ENCODE results near the gene ARFGEF2. TPM values are rescaled to one million over a fixed set of nuclear protein-coding genes. Genes with fewer than 3 reads are reported as not detected.

The ARFGEF2 gene
- total and polyA plus RNA-seq, 2 of the 4 experiments (the other 2 are of a cell fraction): 10.3 to 39.1 TPM

GRCh38 chr20:49074521-49074920 is 153.0 kb downstream of the ARFGEF2 start:
- Histone ChIP-seq H3K9me1 (ENCODE audit: insufficient read depth, low read length) (no peaks in the 10 kb centered on the region), H3K36me3 (ENCODE audit: control insufficient read depth, insufficient read depth, low read length) (peaks cover 34% of the 10 kb centered on the region), H4K91ac (ENCODE audit: insufficient read depth, low read depth, low read length) (no peak overlapping the region), H2BK5ac (ENCODE audit: low read depth, low read length, poor library complexity, severe bottlenecking) (no peak overlapping the region), H3K27ac (ENCODE audit: insufficient read depth, low read length) (no peak overlapping the region), H2AK5ac (ENCODE audit: low read depth, low read length) (no peak overlapping the region), H3K4me1 (ENCODE audit: control insufficient read depth, insufficient read depth, low read length) (no peaks in the 10 kb centered on the region), H3K9ac (ENCODE audit: low read depth, low read length) (no peak overlapping the region), H2AK9ac (replicated peaks; ENCODE audit: low read depth, low read length, poor library complexity) (no peak overlapping the region), H4K20me1 (ENCODE audit: insufficient read depth, low read length) (no peaks in the 10 kb centered on the region), H3K56ac (ENCODE audit: extremely low read depth, insufficient read depth, low read length) (no peak overlapping the region), H4K8ac (ENCODE audit: low read depth in 2 of 2, low read length in 2 of 2) (no peak overlapping the region), H3K14ac (replicated peaks; ENCODE audit: low read depth, low read length) (no peak overlapping the region), H3K18ac (ENCODE audit: low read depth, low read length) (no peak overlapping the region), H3K79me1 (ENCODE audit: low read depth in 1 of 2, low read length in 2 of 2) (peaks cover 5 to 10% of the 10 kb centered on the region in 2 experiments), H2BK15ac (ENCODE audit: low read depth, low read length) (no peak overlapping the region), H4K5ac (ENCODE audit: low read depth, low read length) (no peak overlapping the region), H3K23ac (ENCODE audit: low read depth, low read length) (no peak overlapping the region), H2AFZ (replicated peaks; ENCODE audit: low read length, poor library complexity) (no peak overlapping the region), H3K4ac (ENCODE audit: low read depth, low read length) (no peak overlapping the region), H2BK120ac (ENCODE audit: low read depth, low read length) (no peak overlapping the region), H3K4me2 (ENCODE audit: low read depth, low read length) (no peak overlapping the region), H3K4me3 (ENCODE audit: insufficient read depth, low read depth, low read length) (no peak overlapping the region), H3K27me3 (ENCODE audit: control insufficient read depth, insufficient read depth, low read length) (no peaks in the 10 kb centered on the region), H3K9me3 (ENCODE audit: control insufficient read depth, insufficient read depth, low read length) (no peaks in the 10 kb centered on the region), H2BK20ac (ENCODE audit: low read depth, low read length) (no peak overlapping the region)
- dilution Hi-C loops (cut with HindIII; ENCODE audit: low sequenced_read_pairs, unreplicated experiment) (no loop called here), intact Hi-C loops (cut with micrococcal nuclease) (no loop called here), in situ Hi-C loops (cut with MboI; ENCODE audit: low sequenced_read_pairs) (no loop called here)
- CTCF ChIA-PET: interaction anchor here (0.6 kb wide), 1 partner anchor 23 kb away, joined by 3 read pairs; no protein-coding TSS in a partner anchor
- no CpG with 5 or more reads among the region's 2 CpGs for WGBS, 2 experiments (ENCODE audit: extremely low coverage in 2 of 2, insufficient read length in 1 of 2)
- ATAC-seq (ENCODE audit: low read depth) (no peak), DNase-seq (no peak)
- TF ChIP-seq CEBPB (IDR thresholded peaks at IDR 0.05; ENCODE audit: low read depth, low read length) (no peak), CTCF (conservative IDR thresholded peaks at IDR 0.05; ENCODE audit: low read depth, low read length) (no peak), NFE2L2 (IDR thresholded peaks at IDR 0.05; ENCODE audit: low read depth, low read length) (no peak), BHLHE40 (IDR thresholded peaks at IDR 0.05; ENCODE audit: low read depth, low read length) (no peak), RAD21 (IDR thresholded peaks at IDR 0.05; ENCODE audit: low read length) (no peak), USF2 (IDR thresholded peaks at IDR 0.05; ENCODE audit: low read depth, low read length) (no peak), RCOR1 (IDR thresholded peaks at IDR 0.05; ENCODE audit: insufficient replicate concordance, low read length) (no peak), POLR2A (IDR thresholded peaks at IDR 0.05; ENCODE audit: low read depth, low read length) (no peak), FOS (IDR thresholded peaks at IDR 0.05; ENCODE audit: low read depth, low read length) (no peak), CHD1 (IDR thresholded peaks at IDR 0.05; ENCODE audit: low read depth, low read length) (no peak)
- POLR2A ChIA-PET (ENCODE audit: unreplicated experiment): no interaction called here
- BruUV-seq (replicated peaks): no TSS peak

All from IMR-90 (cell line).